Breast epithelium (tissue), 4 donors: ENCODE data around the gene FARP2. TPM values are rescaled to one million over a fixed set of nuclear protein-coding genes. Genes with fewer than 3 reads are reported as not detected.
"Not testable (repeated sequence)": the region's sequence is repeated elsewhere in the genome, so short reads cannot be mapped to it uniquely, and the experiment has no call there.

Experiments
- DNase-seq, 2 donors: peaks; one replicate each; pipeline ENCODE4 v3.0.0-alpha.2; 2019; ENCODE audit warnings: low spot score in 2 of 2
- H3K27ac ChIP-seq, 2 donors: fragments of 200-600 bp; sonication (generic) in 1 of 2; one replicate each; pipeline ENCODE4 v1.5.1; 2016 to 2019; ENCODE audit warnings: mild to moderate bottlenecking in 1 of 2
- H3K27me3 ChIP-seq, 2 donors: fragments of 200-600 bp; sonication (generic) in 1 of 2; one replicate each; pipeline versions ENCODE4 v1.5.1 to v1.6.0; 2017 to 2019; ENCODE audit warnings: control low read depth in 1 of 2, mild to moderate bottlenecking in 1 of 2
- H3K36me3 ChIP-seq: fragments of 200-600 bp; one replicate; pipeline ENCODE4 v1.5.1; 2019
- H3K4me1 ChIP-seq, 2 donors: fragments of 200-600 bp; sonication (generic); one replicate each; pipeline ENCODE4 v1.5.1; 2016 to 2019; ENCODE audit warnings: control low read depth in 1 of 2
- H3K4me3 ChIP-seq, 3 donors: fragments of 200-600 bp; sonication (generic); 1 replicate in 2 of 3; 2 replicates in 1 of 3; pipeline ENCODE4 v1.5.1; 2016 to 2019; ENCODE audit warnings: mild to moderate bottlenecking in 3 of 3, moderate library complexity in 2 of 3
- H3K9me3 ChIP-seq, 2 donors: fragments of 200-600 bp; sonication (generic) in 1 of 2; one replicate each; pipeline ENCODE4 v1.5.1; 2016 to 2019; ENCODE audit warnings: control low read depth in 1 of 2
- POLR2A ChIP-seq: fragments of 450-650 bp; IDR thresholded peaks from one replicate; pipeline ENCODE4 v1.6.1; 2016; ENCODE audit warnings: antibody characterized with exemption, mild to moderate bottlenecking, moderate library complexity
- POLR2AphosphoS5 ChIP-seq, 3 donors: sonication (generic); formaldehyde crosslinking; IDR thresholded peaks; one replicate each; pipeline ENCODE4 v1.6.1; 2017; ENCODE audit warnings: antibody characterized with exemption in 3 of 3
- intact Hi-C: fragments of 100-400 bp; cut with DNase I; formaldehyde crosslinking; loops from one replicate; pipeline ENCODE4 v1.15.1; 2023; ENCODE audit warnings: low total_unique reads
- total RNA-seq, 3 donors: library from RNA; depleted of rRNA; stranded (reverse); fragments of >200 nt; gene quantifications; one replicate each; pipeline ENCODE4 v1.1.0, GENCODE V29; 2016
- TF ChIP-seq, protein P1 (sequence below), 3 donors: fragments of 450-650 bp; IDR thresholded peaks; one replicate each; pipeline ENCODE4 v1.5.1; 2016 to 2017; ENCODE audit warnings: antibody characterized with exemption in 3 of 3, mild to moderate bottlenecking in 3 of 3, moderate library complexity in 3 of 3

Gene FARP2
- total RNA-seq, 3 donors from 2014 or later, result 34.4 to 43.3 (median 40.3) TPM

DNA sequence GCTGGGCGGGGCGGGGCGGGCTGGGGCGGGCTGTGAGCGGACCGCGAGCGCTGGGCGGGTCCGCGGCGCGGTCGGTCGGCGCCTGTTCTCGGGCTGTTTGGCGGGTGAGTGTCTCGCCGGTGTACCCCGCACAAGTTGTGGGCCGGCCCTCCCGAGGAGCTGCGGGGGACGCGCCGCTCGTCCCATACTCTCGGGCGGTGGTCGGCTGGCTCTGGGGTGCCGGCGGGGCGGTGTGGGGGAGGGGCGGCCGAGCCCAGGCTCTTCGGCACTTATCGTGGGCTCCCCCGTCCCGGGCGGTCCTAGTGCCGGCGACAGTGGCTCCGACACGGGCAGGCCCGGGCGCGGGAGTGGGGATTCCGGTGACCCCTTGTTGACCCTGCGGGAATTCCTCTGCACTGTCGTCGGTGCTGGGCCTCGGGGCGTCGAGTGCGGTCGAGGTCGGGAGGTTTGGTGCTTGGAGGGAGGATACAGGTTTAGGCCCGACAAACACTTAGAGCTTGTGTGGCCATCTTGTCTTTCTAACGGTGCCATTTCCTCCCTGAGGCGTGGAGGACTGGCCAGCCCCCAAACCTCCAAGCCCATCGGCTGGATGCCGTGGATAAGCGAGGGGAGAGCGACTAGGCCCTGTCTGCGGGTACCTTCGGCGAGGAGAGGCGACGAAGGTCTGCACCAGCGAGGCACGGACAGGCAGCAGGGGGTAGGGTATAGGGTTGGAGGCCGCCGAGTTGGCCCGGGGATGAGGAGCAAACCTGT is 40.0 kb upstream of the FARP2 start, which contains the start of gene SEPTIN2:
SEPTIN2 (plus strand) TSS at position 47 of the 753 bp plus-strand sequence. CDS start 8,308 bp downstream, outside the sequence.
- peak; percentile 64 to 73 for DNase-seq
- H3K36me3 ChIP-seq, result no peaks in the 10 kb centered on the region
- intact Hi-C loops, result no loop called here

DNA sequence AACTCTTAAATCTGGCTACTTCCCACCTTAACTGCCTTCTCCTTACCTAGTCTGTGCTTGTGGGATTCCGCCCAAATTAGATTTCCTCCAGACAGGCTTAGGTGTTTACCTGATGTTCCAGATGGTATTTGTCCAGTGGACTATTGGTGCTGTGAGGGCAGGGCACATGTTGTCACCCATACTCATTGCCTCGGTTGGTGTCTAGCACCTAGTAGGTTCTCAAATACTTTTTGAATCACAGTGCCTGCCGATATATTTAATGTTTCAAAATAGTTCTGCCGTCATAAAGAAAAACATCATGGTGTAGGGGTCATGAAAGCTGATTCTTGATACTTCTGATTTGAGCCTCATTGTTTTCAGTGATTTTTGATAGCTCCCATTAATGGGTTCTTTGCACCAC is 39.3 kb upstream of the FARP2 start:
- Histone ChIP-seq H3K4me1 (peaks cover 0 to 18% of the 10 kb centered on the region in 2 donors), H3K9me3 (no peaks in the 10 kb centered on the region), H3K27ac (peak overlapping the region; percentile 96 to 99), H3K27me3 (no peaks in the 10 kb centered on the region), H3K36me3 (no peaks in the 10 kb centered on the region), H3K4me3 (peak overlapping the region; percentile 63 to 90 (median 86))
- TF ChIP-seq POLR2AphosphoS5 (IDR thresholded peaks at IDR 0.05) (no peak), POLR2A (no peak)
- TF ChIP-seq, protein P1, sequence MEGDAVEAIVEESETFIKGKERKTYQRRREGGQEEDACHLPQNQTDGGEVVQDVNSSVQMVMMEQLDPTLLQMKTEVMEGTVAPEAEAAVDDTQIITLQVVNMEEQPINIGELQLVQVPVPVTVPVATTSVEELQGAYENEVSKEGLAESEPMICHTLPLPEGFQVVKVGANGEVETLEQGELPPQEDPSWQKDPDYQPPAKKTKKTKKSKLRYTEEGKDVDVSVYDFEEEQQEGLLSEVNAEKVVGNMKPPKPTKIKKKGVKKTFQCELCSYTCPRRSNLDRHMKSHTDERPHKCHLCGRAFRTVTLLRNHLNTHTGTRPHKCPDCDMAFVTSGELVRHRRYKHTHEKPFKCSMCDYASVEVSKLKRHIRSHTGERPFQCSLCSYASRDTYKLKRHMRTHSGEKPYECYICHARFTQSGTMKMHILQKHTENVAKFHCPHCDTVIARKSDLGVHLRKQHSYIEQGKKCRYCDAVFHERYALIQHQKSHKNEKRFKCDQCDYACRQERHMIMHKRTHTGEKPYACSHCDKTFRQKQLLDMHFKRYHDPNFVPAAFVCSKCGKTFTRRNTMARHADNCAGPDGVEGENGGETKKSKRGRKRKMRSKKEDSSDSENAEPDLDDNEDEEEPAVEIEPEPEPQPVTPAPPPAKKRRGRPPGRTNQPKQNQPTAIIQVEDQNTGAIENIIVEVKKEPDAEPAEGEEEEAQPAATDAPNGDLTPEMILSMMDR (IDR thresholded peaks at IDR 0.05), result no peak
- intact Hi-C loops, result no loop called here
- no peak for DNase-seq

More for the DNA sequence above, 40.0 kb upstream of the FARP2 start, which contains the start of gene SEPTIN2:
- H3K27ac ChIP-seq, result peak within 1 kb of the TSS; percentile 96 to 99
- H3K4me1 ChIP-seq, result peaks cover 0 to 18% of the 10 kb centered on the region in 2 donors
- H3K9me3 ChIP-seq, result no peaks in the 10 kb centered on the region
- H3K27me3 ChIP-seq, result no peaks in the 10 kb centered on the region
- peak within 1 kb of the TSS; percentile 63 to 90 (median 86) for H3K4me3 ChIP-seq
- peak; percentile 23 to 66 (median 54) for TF ChIP-seq POLR2AphosphoS5 (IDR thresholded peaks at IDR 0.05)
- peak; percentile 47 for TF ChIP-seq POLR2A
- TF ChIP-seq, protein P1 (IDR thresholded peaks at IDR 0.05), result no peak

DNA sequence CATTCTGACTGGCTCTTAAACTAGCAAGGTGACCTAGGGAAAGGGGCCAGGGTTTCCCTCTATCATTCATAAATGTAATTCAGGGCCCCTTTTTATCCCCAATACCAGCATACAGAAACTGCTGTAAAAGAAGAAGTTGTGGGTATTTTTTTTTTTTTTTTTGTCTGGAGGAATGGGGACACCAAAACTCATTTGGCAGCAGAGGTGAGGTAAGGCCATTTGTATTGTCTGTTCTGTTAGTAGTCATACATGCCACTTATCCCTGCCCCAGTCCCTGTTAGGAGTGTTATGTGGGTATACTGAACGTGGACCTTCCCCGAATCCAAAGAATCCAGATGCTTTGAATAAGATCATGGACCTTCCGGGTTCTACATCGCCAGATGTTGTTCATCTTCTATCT is 38.7 kb upstream of the FARP2 start:
- intact Hi-C loops, result no loop called here

DNA sequence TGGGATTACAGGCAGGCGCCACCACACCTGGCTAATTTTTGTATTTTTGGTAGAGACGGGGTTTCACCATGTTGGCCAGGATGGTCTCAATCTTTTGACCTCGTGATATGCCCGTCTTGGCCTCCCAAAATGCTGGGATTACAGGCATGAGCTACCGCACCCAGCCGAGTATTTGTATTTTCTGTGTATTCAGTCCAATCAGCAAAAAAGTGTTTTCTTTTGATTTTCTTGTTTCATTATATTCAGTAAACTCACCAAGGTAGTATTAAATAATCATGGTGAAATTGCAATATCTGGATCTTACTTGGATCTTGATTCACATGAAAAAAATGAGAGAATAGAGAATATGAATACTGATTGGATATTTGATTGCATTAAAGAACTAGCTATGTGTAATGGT is 37.3 kb upstream of the FARP2 start:
- H3K9me3 ChIP-seq, DNase-seq, H3K4me3 ChIP-seq, intact Hi-C loops, H3K27ac ChIP-seq, H3K27me3 ChIP-seq, H3K36me3 ChIP-seq: not testable (repeated sequence)
- peaks cover 0 to 18% of the 10 kb centered on the region in 2 donors for H3K4me1 ChIP-seq

More for the DNA sequence above, 38.7 kb upstream of the FARP2 start:
- TF ChIP-seq POLR2A (no peak), POLR2AphosphoS5 (IDR thresholded peaks at IDR 0.05) (no peak)
- TF ChIP-seq, protein P1 (IDR thresholded peaks at IDR 0.05), result no peak
- no peaks in the 10 kb centered on the region for H3K9me3 ChIP-seq
- peak overlapping the region; percentile 96 to 99 for H3K27ac ChIP-seq
- DNase-seq, result no peak
- peaks cover 0 to 18% of the 10 kb centered on the region in 2 donors for H3K4me1 ChIP-seq
- H3K4me3 ChIP-seq, result peak overlapping the region; percentile 63 to 90 (median 86)
- no peaks in the 10 kb centered on the region for H3K27me3 ChIP-seq
- no peaks in the 10 kb centered on the region for H3K36me3 ChIP-seq

DNA sequence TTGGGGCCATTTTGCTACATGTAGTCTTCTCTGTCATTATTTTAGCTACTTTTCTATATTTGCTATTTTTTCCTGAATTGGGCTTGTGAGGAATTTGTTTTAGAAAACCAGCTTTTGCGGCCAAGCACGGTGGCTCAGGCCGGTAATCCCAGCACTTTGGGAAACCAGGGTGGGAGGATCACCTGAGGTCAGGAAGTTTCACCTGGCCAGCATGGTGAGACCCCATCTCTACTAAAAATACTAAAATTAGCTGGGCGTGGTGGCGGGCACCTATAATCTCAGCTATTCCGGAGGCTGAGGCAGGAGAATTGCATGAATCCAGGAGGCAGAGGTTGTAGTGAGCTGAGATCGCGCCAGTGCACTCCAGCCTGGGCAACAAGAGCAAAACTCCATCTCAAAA is 35.7 kb upstream of the FARP2 start:
- H3K27me3 ChIP-seq, result no peaks in the 10 kb centered on the region
- intact Hi-C loops, result no loop called here
- no peaks in the 10 kb centered on the region for H3K36me3 ChIP-seq
- H3K4me3 ChIP-seq, result no peak overlapping the region
- no peaks in the 10 kb centered on the region for H3K9me3 ChIP-seq
- H3K27ac ChIP-seq, result no peak overlapping the region
- no peak for TF ChIP-seq POLR2A
- TF ChIP-seq, protein P1 (IDR thresholded peaks at IDR 0.05), result no peak
- no peak for TF ChIP-seq POLR2AphosphoS5 (IDR thresholded peaks at IDR 0.05)
- H3K4me1 ChIP-seq, result peaks cover 0 to 12% of the 10 kb centered on the region in 2 donors
- DNase-seq, result no peak
